CD4-positive, alpha-beta memory T cell (primary cell): ENCODE data around the gene GRB2. TPM values are rescaled to one million over a fixed set of nuclear protein-coding genes. Genes with fewer than 3 reads are reported as not detected.

Source experiments
- CTCF ChIA-PET: fragments of 350-600 bp; sonication (Branson Sonifier 250); formaldehyde crosslinking; loops from one replicate; lab custom pipeline; 2021; ENCODE audit warnings: inconsistent platforms; ENCODE audit not compliant: partially characterized antibody; lab: Charles Lee
- POLR2A ChIA-PET: fragments of 350-600 bp; sonication (Branson Sonifier 250); formaldehyde crosslinking; loops from one replicate; lab custom pipeline; 2021; ENCODE audit not compliant: partially characterized antibody; lab: Charles Lee
- DNase-seq, 5 donors: peaks; one replicate each; pipeline versions ENCODE4 v3.0.0 to v3.0.0-alpha.2; 2020 to 2022; ENCODE audit warnings: mixed read lengths in 1 of 5
- H3K27ac ChIP-seq: one replicate; pipeline ENCODE4 v1.7.0; 2013; ENCODE audit warnings: low read depth, low read length
- H3K27me3 ChIP-seq: 2 replicates; pipeline ENCODE4 v1.7.0; 2013; ENCODE audit warnings: mild to moderate bottlenecking, low read length, moderate library complexity; ENCODE audit not compliant: insufficient read depth
- H3K36me3 ChIP-seq: 2 replicates; pipeline ENCODE4 v1.7.0; 2013; ENCODE audit warnings: mild to moderate bottlenecking, low read length, moderate library complexity; ENCODE audit not compliant: insufficient read depth
- H3K4me1 ChIP-seq: 2 replicates; pipeline ENCODE4 v1.7.0; 2013; ENCODE audit warnings: mild to moderate bottlenecking, low read length, moderate library complexity; ENCODE audit not compliant: insufficient read depth
- H3K4me3 ChIP-seq, 2 donors: one replicate each; pipeline ENCODE4 v1.7.0; 2013; ENCODE audit warnings: low read length in 2 of 2, mild to moderate bottlenecking in 1 of 2
- H3K9me3 ChIP-seq, 2 donors: one replicate each; pipeline ENCODE4 v1.7.0; 2013; ENCODE audit warnings: low read length in 2 of 2, control low read depth in 1 of 2; ENCODE audit not compliant: control insufficient read depth in 1 of 2
- H3K27ac Mint-ChIP-seq, 7 donors: one replicate each; pipeline ENCODE4 v1.8.0; 2020 to 2021; ENCODE audit warnings: mixed read lengths in 7 of 7, mild to moderate bottlenecking in 6 of 7, inconsistent platforms in 3 of 7, moderate library complexity in 3 of 7
- H3K27me3 Mint-ChIP-seq, 2 donors: one replicate each; pipeline ENCODE4 v1.8.0; 2020 to 2021; ENCODE audit warnings: mixed read lengths in 2 of 2
- H3K36me3 Mint-ChIP-seq, 2 donors: one replicate each; pipeline ENCODE4 v1.8.0; 2020 to 2021; ENCODE audit warnings: mixed read lengths in 2 of 2, inconsistent platforms in 1 of 2, mild to moderate bottlenecking in 1 of 2
- H3K4me1 Mint-ChIP-seq, 4 donors: one replicate each; pipeline ENCODE4 v1.8.0; 2020 to 2021; ENCODE audit warnings: mixed read lengths in 4 of 4, mild to moderate bottlenecking in 1 of 4
- H3K4me3 Mint-ChIP-seq, 8 donors: one replicate each; pipeline ENCODE4 v1.8.0; 2020 to 2021; ENCODE audit warnings: mixed read lengths in 8 of 8, mild to moderate bottlenecking in 7 of 8, moderate library complexity in 6 of 8, inconsistent platforms in 3 of 8
- H3K9me3 Mint-ChIP-seq, 8 donors: one replicate each; pipeline ENCODE4 v1.8.0; 2020 to 2021; ENCODE audit warnings: mixed read lengths in 8 of 8, mild to moderate bottlenecking in 5 of 8, inconsistent platforms in 3 of 8, moderate library complexity in 1 of 8
- intact Hi-C: fragments of 100-400 bp; cut with micrococcal nuclease; formaldehyde crosslinking; loops from one replicate; pipeline ENCODE4 v1.15.1; 2023
- polyA plus RNA-seq, 2 donors: library from polyadenylated mRNA; unstranded; fragments of 300-500 nt; fragmentation: Illumina TruSeq; gene quantifications; one replicate each; pipeline ENCODE4 v1.2.3, GENCODE V29; 2021
- total RNA-seq, 2 experiments: library from RNA; stranded (reverse); gene quantifications; one replicate each; pipeline ENCODE4 v1.2.3, GENCODE V29; 2021

GRB2 gene
- total and polyA plus RNA-seq, 4 experiments from 2014 or later, result 129 to 155 (median 132) TPM

DNA sequence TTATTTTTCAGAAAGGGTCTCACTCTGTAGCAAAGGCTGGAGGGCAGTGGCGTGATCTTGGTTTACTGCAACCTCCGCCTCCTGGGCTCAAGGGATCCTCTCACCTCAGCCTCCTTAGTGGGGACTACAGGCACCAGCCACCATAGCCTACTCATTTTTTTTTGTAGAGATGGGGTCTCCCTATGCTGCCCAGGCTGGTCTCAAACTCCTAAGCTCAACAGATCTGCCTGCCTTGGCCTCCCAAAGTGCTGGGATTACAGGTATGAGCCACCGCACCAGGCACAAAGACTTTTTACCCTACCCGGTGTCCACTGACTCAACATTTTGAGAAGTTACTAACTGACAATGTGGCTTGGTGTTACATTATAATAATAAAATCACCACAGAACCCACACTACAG is 7.2 kb downstream of the GRB2 start:
- no peak for DNase-seq

DNA sequence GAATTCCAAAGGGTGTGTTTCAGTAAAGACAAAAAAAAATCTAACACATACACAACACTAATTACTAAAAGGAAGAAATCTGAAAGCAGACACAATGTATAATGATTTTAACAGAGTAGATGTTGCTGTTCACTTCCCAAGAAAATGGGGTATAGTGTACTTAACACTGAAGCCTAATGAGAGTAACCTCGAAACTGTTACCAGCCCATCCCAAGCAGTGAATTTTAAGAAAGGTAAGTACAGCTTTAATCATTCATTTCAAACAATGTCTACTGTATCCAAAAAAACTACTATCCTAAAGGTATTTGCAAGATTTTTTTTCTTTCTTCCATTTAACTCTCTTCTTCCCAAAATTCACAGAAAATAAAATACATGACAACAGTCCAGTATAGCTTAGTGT is 8.3 kb downstream of the GRB2 start:
- H3K4me3 Mint-ChIP-seq, result peak overlapping the region in 5 of 8 donors; percentile 8 to 61 (median 28)
- Histone ChIP-seq H3K4me1 (peaks cover 88% of the 10 kb centered on the region), H3K27me3 (no peaks in the 10 kb centered on the region), H3K36me3 (peaks cover 4% of the 10 kb centered on the region), H3K4me3 (no peak overlapping the region), H3K27ac (no peak overlapping the region), H3K9me3 (no peaks in the 10 kb centered on the region)
- no peaks in the 10 kb centered on the region for H3K9me3 Mint-ChIP-seq
- no peaks in the 10 kb centered on the region for H3K27me3 Mint-ChIP-seq
- CTCF ChIA-PET, result interaction anchor here (0.6 to 5.2 kb wide), 12 partner anchors 8 to 195 kb away, joined by 3 to 61 read pairs (median 3); partner anchors contain the start of genes GRB2, MIF4GD and SLC25A19
- H3K4me1 Mint-ChIP-seq, result peaks cover 53 to 86% (median 70%) of the 10 kb centered on the region in 4 donors
- peak overlapping the region in 6 of 7 donors; percentile 11 to 89 (median 70) for H3K27ac Mint-ChIP-seq
- POLR2A ChIA-PET, result interaction anchor here (0.9 to 4.8 kb wide), 6 partner anchors 8 to 108 kb away, joined by 3 to 31 read pairs (median 5); partner anchors contain the start of genes GRB2 and SLC25A19
- no peak for DNase-seq
- H3K36me3 Mint-ChIP-seq, result peaks cover 8 to 20% of the 10 kb centered on the region in 2 donors
- intact Hi-C loops, result no loop called here

More for the DNA sequence above, 7.2 kb downstream of the GRB2 start:
- H3K9me3 ChIP-seq, result no peaks in the 10 kb centered on the region
- Mint-ChIP-seq H3K9me3 (no peaks in the 10 kb centered on the region), H3K27ac (no peak overlapping the region), H3K36me3 (peaks cover under 1 to 15% of the 10 kb centered on the region in 2 donors), H3K4me1 (peaks cover 50 to 86% (median 68%) of the 10 kb centered on the region in 4 donors), H3K4me3 (peak overlapping the region in 1 of 8 donors; percentile 7), H3K27me3 (no peaks in the 10 kb centered on the region)
- no peak overlapping the region for H3K27ac ChIP-seq
- H3K4me3 ChIP-seq, result no peak overlapping the region
- CTCF ChIA-PET, result interaction anchor here (1.5 to 1.7 kb wide), 3 partner anchors 36 to 197 kb away, joined by 3 to 4 read pairs (median 3); partner anchors contain the start of gene SLC25A19
- peaks cover 88% of the 10 kb centered on the region for H3K4me1 ChIP-seq
- POLR2A ChIA-PET, result interaction anchor here (0.6 to 1.9 kb wide), 2 partner anchors 48 to 109 kb away, joined by 3 to 5 read pairs; partner anchors contain the start of gene SLC25A19
- no peaks in the 10 kb centered on the region for H3K27me3 ChIP-seq
- intact Hi-C loops, result no loop called here
- H3K36me3 ChIP-seq, result no peaks in the 10 kb centered on the region

DNA sequence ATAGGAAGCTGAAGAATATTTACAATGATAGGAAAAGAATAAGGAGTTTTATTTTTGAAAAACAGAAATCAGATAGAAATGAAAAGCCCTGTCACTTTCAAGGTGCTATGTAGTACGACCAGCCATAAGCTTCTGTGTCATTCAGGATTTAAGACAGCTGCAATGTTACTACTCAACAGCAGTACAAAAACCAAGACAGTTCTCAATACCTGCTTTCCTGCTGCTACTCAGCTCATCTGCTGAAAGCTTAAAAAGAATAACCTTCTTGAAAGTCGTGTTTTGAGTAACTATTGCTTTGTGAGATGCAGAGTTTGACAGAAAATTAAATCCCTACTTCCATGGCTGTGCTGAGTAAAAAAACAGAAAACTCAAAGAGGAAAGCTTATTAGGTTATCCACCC is 8.7 kb downstream of the GRB2 start:
- peaks cover 88% of the 10 kb centered on the region for H3K4me1 ChIP-seq
- CTCF ChIA-PET, result interaction anchor here (0.6 to 5.2 kb wide), 12 partner anchors 9 to 195 kb away, joined by 3 to 61 read pairs (median 3); partner anchors contain the start of genes GRB2, MIF4GD and SLC25A19

DNA sequence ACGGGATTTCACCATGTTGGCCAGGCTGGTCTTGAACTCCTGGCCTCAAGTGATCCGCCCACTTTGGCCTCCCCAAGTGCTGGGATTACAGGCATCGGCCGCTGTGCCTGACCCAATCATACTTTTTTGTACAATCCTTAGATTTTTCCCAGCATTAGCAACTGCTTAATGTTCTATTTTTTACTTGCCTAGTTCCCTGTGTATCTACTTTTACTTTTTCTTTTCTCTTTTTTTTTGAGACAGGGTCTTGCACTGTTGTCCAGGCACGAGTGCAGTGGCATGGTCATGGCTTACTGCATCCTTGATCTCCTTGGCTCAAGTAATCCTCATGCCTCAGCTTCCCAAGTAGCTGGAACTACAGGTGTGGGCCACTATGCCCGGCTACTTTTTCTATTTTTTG is 9.5 kb downstream of the GRB2 start:
- Mint-ChIP-seq H3K27me3 (no peaks in the 10 kb centered on the region), H3K4me1 (peaks cover 49 to 82% (median 66%) of the 10 kb centered on the region in 4 donors), H3K9me3 (no peaks in the 10 kb centered on the region), H3K27ac (peak overlapping the region; percentile 32 to 89 (median 70)), H3K4me3 (peak overlapping the region in 5 of 8 donors; percentile 6 to 97 (median 25)), H3K36me3 (peaks cover 15 to 25% of the 10 kb centered on the region in 2 donors)
- Histone ChIP-seq H3K9me3 (no peaks in the 10 kb centered on the region), H3K27ac (no peak overlapping the region), H3K4me3 (no peak overlapping the region), H3K4me1 (peaks cover 80% of the 10 kb centered on the region), H3K27me3 (no peaks in the 10 kb centered on the region), H3K36me3 (peaks cover 7% of the 10 kb centered on the region)
- ChIA-PET CTCF (interaction anchor here (1.0 to 5.2 kb wide), 6 partner anchors 16 to 125 kb away, joined by 3 to 61 read pairs (median 4); partner anchors contain the start of gene MIF4GD), POLR2A (interaction anchor here (1.8 to 4.8 kb wide), 4 partner anchors 9 to 74 kb away, joined by 5 to 31 read pairs (median 16); partner anchors contain the start of gene GRB2)
- no peak for DNase-seq
- intact Hi-C loops, result no loop called here

More for the DNA sequence above, 8.7 kb downstream of the GRB2 start:
- H3K27ac Mint-ChIP-seq, result peak overlapping the region; percentile 11 to 89 (median 65)
- Histone ChIP-seq H3K27ac (no peak overlapping the region), H3K36me3 (peaks cover 7% of the 10 kb centered on the region), H3K27me3 (no peaks in the 10 kb centered on the region), H3K9me3 (no peaks in the 10 kb centered on the region), H3K4me3 (no peak overlapping the region)
- peaks cover 52 to 86% (median 68%) of the 10 kb centered on the region in 4 donors for H3K4me1 Mint-ChIP-seq
- DNase-seq, result no peak
- POLR2A ChIA-PET, result interaction anchor here (0.7 to 4.8 kb wide), 8 partner anchors 8 to 108 kb away, joined by 3 to 31 read pairs (median 5); partner anchors contain the start of genes GRB2 and SLC25A19
- intact Hi-C loops, result no loop called here
- H3K36me3 Mint-ChIP-seq, result peaks cover 12 to 24% of the 10 kb centered on the region in 2 donors
- no peaks in the 10 kb centered on the region for H3K27me3 Mint-ChIP-seq
- H3K9me3 Mint-ChIP-seq, result no peaks in the 10 kb centered on the region
- peak overlapping the region in 4 of 8 donors; percentile 11 to 97 (median 32) for H3K4me3 Mint-ChIP-seq

GRCh38 chr17:75394332-75394918 is 11.1 kb downstream of the GRB2 start:
- Mint-ChIP-seq H3K9me3 (no peaks in the 10 kb centered on the region), H3K36me3 (peaks cover 23 to 37% of the 10 kb centered on the region in 2 donors), H3K4me3 (peak overlapping the region; percentile 90 to 97 (median 95)), H3K27ac (peak overlapping the region; percentile 71 to 96 (median 89)), H3K27me3 (no peaks in the 10 kb centered on the region), H3K4me1 (peaks cover 57 to 86% (median 69%) of the 10 kb centered on the region in 4 donors)
- peaks cover 7% of the 10 kb centered on the region for H3K36me3 ChIP-seq
- H3K4me3 ChIP-seq, result peak overlapping the region; percentile 30 to 60
- H3K9me3 ChIP-seq, result no peaks in the 10 kb centered on the region
- DNase-seq, result no peak
- H3K27ac ChIP-seq, result peak overlapping the region; percentile 66
- H3K4me1 ChIP-seq, result peaks cover 79% of the 10 kb centered on the region
- POLR2A ChIA-PET, result interaction anchor here (0.6 to 4.8 kb wide), 22 partner anchors 11 to 358 kb away, joined by 3 to 31 read pairs (median 4); partner anchors contain the start of genes GRB2, LLGL2, MIF4GD and SLC25A19
- intact Hi-C loops, result no loop called here
- H3K27me3 ChIP-seq, result no peaks in the 10 kb centered on the region
- CTCF ChIA-PET, result interaction anchor here (0.7 to 5.2 kb wide), 12 partner anchors 9 to 130 kb away, joined by 3 to 61 read pairs (median 4); partner anchors contain the start of gene SLC25A19

DNA sequence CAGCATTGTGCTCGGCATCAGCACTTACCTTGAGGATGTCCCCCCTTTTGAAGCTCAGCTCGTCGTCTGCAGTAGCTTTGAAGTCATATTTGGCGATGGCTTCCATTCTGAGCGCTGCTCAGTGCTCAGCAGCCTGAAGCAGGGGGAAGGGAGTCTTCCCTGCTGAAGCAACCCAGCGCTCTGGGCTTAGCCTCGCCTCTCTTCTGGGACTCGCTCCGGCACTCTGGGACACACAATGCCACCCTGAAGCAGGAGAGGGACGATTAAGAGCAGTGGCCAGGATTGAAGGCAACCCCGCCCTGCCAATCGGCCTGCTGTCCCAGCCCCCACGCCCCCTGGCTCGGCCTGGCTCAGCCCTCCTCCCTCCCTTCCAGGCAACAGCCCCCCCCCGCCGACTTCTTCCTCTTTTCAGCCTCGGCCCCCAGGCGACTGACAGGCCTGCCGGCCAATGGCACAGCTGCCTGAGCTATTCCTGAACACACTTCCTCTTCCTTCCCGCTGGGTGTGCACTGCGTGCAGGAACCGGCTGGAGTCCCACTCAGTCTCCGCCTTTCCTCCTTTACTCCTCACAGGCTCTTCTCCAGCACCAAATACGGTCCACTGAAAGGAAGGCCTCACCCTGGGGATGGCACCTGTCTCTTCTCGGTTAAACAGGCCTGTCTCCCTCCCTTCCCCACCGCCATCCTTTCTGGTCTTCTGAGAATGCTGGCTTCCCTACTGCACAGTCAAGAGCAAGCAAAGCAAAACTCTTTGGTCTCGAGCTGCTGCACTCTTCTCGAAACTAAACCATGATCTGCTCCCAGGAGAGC is 11.8 kb downstream of the GRB2 start:
- Mint-ChIP-seq H3K4me1 (peaks cover 63 to 88% (median 72%) of the 10 kb centered on the region in 4 donors), H3K27me3 (no peaks in the 10 kb centered on the region), H3K9me3 (no peaks in the 10 kb centered on the region), H3K27ac (peak overlapping the region; percentile 71 to 96 (median 89)), H3K36me3 (peaks cover 23 to 42% of the 10 kb centered on the region in 2 donors), H3K4me3 (peak overlapping the region; percentile 90 to 97 (median 95))
- ChIA-PET POLR2A (interaction anchor here (0.7 to 4.8 kb wide), 25 partner anchors 8 to 358 kb away, joined by 3 to 31 read pairs (median 4); partner anchors contain the start of genes GRB2, LLGL2, MIF4GD and SLC25A19), CTCF (interaction anchor here (0.7 to 5.2 kb wide), 15 partner anchors 10 to 129 kb away, joined by 3 to 61 read pairs (median 5); partner anchors contain the start of genes MIF4GD and SLC25A19)
- H3K9me3 ChIP-seq, result no peaks in the 10 kb centered on the region
- peak overlapping the region; percentile 30 to 60 for H3K4me3 ChIP-seq
- peak; percentile 66 to 86 (median 75) for DNase-seq
- intact Hi-C loops, result loop anchor here (1.0 kb wide), 1 partner anchor 12 kb away; the partner anchor contains the start of gene GRB2
- H3K27ac ChIP-seq, result peak overlapping the region; percentile 66
- H3K36me3 ChIP-seq, result peaks cover 7% of the 10 kb centered on the region
- peaks cover 78% of the 10 kb centered on the region for H3K4me1 ChIP-seq
- H3K27me3 ChIP-seq, result no peaks in the 10 kb centered on the region
